Ascending aorta (tissue), 2 donors: ENCODE results near the gene EIF5. TPM values are rescaled to one million over a fixed set of nuclear protein-coding genes. Genes with fewer than 3 reads are reported as not detected.

ENCODE experiments used
- DNase-seq, 2 donors: peaks; one replicate each; pipeline ENCODE4 v3.0.0-alpha.2; 2019; ENCODE audit warnings: low spot score in 2 of 2
- H3K27ac ChIP-seq, 2 donors: fragments of 200-600 bp; sonication (generic); one replicate each; pipeline ENCODE4 v1.5.1; 2016 to 2017; ENCODE audit warnings: mild to moderate bottlenecking in 1 of 2
- H3K27me3 ChIP-seq: fragments of 200-600 bp; sonication (generic); one replicate; pipeline ENCODE4 v1.5.1; 2017
- H3K36me3 ChIP-seq, 2 donors: fragments of 200-600 bp; sonication (generic); one replicate each; pipeline ENCODE4 v1.5.1; 2016
- H3K4me1 ChIP-seq, 2 donors: fragments of 200-600 bp; sonication (generic); one replicate each; pipeline ENCODE4 v1.5.1; 2016 to 2017; ENCODE audit warnings: mild to moderate bottlenecking in 1 of 2
- H3K4me3 ChIP-seq, 2 donors: fragments of 200-600 bp; sonication (generic); one replicate each; pipeline ENCODE4 v1.5.1; 2016 to 2017; ENCODE audit warnings: mild to moderate bottlenecking in 1 of 2
- H3K9me3 ChIP-seq, 2 donors: fragments of 200-600 bp; sonication (generic); one replicate each; pipeline ENCODE4 v1.5.1; 2016
- intact Hi-C: fragments of 100-400 bp; cut with DNase I; formaldehyde crosslinking; loops from one replicate; pipeline ENCODE4 v1.15.1; 2023
- total RNA-seq: library from RNA; depleted of rRNA; stranded (reverse); fragments of >200 nt; gene quantifications from one replicate; pipeline ENCODE4 v1.1.0, GENCODE V29; 2016
- TF ChIP-seq, protein P1 (sequence below), 3 experiments: fragments of 200-600 bp in 2 of 3; fragments of 450-650 bp in 1 of 3; sonication (generic) in 2 of 3; IDR thresholded peaks; one replicate each; pipeline ENCODE4 v1.5.1; 2016 to 2019; ENCODE audit warnings: antibody characterized with exemption in 3 of 3, mild to moderate bottlenecking in 1 of 3, moderate library complexity in 1 of 3

EIF5 gene
- total RNA-seq, 1 donor from 2014 or later: 85.5 TPM

DNA sequence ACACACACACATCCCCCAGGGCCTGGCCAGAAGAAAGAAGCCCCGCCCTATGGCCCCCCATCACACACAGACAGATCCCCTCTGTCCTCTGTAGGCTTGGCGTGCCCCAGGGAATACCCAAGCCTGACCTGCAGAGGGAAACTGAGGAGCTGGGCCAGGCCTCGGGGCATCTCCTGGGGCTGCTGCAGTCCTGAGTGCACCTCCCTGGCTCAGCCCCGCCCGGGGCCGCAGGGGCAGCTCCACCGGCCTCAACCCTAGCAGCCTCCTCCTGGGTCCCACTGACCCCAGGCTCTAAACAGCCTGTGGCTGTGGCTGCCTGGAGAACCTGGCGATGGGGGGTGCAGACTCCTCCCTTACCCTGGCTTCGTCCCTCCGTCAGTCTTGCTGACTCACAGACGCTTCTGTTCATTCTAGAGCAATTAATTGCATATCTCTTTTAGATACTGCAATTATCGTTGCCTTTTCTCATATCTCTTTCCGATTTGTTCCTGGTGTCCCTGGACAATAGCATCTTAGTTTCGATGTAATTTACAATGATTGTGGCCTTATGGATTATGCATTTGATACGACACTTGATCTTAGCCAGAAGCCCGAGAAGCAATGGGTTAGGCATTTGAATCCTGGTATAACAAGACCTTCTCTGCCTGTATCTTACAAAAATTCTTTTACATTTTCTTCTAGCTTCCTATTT lies 45.8 kb upstream of the EIF5 start:
- TF ChIP-seq, protein P1, sequence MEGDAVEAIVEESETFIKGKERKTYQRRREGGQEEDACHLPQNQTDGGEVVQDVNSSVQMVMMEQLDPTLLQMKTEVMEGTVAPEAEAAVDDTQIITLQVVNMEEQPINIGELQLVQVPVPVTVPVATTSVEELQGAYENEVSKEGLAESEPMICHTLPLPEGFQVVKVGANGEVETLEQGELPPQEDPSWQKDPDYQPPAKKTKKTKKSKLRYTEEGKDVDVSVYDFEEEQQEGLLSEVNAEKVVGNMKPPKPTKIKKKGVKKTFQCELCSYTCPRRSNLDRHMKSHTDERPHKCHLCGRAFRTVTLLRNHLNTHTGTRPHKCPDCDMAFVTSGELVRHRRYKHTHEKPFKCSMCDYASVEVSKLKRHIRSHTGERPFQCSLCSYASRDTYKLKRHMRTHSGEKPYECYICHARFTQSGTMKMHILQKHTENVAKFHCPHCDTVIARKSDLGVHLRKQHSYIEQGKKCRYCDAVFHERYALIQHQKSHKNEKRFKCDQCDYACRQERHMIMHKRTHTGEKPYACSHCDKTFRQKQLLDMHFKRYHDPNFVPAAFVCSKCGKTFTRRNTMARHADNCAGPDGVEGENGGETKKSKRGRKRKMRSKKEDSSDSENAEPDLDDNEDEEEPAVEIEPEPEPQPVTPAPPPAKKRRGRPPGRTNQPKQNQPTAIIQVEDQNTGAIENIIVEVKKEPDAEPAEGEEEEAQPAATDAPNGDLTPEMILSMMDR (IDR thresholded peaks at IDR 0.05): no peak
- intact Hi-C loops: no loop called here
- Histone ChIP-seq H3K4me1 (no peaks in the 10 kb centered on the region), H3K9me3 (no peaks in the 10 kb centered on the region), H3K27me3 (no peaks in the 10 kb centered on the region), H3K4me3 (no peak overlapping the region), H3K27ac (no peak overlapping the region), H3K36me3 (no peaks in the 10 kb centered on the region)
- no peak for DNase-seq

DNA sequence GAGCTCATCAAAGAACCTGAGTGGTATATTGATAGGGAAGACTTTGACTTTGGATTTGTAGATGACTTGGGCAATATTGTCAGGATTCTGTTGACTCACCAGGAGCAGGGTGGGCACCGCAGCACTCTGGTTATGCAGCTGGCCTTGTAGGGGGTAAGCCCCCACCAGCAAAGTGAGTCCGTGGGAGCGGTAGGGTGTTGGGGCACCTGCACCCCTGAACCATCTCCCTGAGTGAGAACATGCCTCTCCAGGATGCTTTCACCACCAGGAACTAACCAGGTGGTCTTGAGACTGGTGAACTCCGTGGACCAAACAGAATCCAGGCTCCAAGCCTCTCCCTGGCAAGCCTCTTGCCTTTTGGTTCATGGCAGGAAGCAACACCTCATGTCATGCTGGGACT lies 44.0 kb upstream of the EIF5 start:
- no peak for DNase-seq
- intact Hi-C loops: no loop called here

DNA sequence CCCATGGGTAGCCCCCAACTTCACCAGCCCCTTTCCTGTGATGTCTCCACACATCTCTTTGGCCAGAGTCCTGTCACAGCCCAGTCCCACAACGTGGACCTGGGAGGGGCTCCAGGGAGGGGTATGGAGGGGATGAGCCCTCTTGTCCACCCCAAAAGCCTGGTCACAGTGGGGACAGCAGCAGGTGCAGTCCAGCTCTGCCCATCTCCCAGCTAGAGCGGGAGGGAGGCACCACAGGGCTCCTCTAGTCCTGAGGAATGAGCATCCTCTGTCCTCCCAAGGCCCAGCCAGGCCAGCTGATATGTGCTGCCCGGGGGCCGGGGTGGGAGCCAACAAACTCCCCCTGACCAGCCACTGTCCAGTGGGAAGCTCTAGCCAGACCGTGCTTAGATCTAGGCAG lies 43.5 kb upstream of the EIF5 start:
- Histone ChIP-seq H3K4me1 (no peaks in the 10 kb centered on the region), H3K27ac (no peak overlapping the region), H3K36me3 (no peaks in the 10 kb centered on the region), H3K4me3 (no peak overlapping the region), H3K9me3 (no peaks in the 10 kb centered on the region), H3K27me3 (no peaks in the 10 kb centered on the region)
- DNase-seq: no peak
- intact Hi-C loops: no loop called here
- TF ChIP-seq, protein P1 (IDR thresholded peaks at IDR 0.05): no peak

More for the DNA sequence above, 44.0 kb upstream of the EIF5 start:
- Histone ChIP-seq H3K27ac (no peak overlapping the region), H3K27me3 (no peaks in the 10 kb centered on the region), H3K4me3 (no peak overlapping the region), H3K4me1 (no peaks in the 10 kb centered on the region), H3K36me3 (no peaks in the 10 kb centered on the region), H3K9me3 (no peaks in the 10 kb centered on the region)
- TF ChIP-seq, protein P1 (IDR thresholded peaks at IDR 0.05): no peak

DNA sequence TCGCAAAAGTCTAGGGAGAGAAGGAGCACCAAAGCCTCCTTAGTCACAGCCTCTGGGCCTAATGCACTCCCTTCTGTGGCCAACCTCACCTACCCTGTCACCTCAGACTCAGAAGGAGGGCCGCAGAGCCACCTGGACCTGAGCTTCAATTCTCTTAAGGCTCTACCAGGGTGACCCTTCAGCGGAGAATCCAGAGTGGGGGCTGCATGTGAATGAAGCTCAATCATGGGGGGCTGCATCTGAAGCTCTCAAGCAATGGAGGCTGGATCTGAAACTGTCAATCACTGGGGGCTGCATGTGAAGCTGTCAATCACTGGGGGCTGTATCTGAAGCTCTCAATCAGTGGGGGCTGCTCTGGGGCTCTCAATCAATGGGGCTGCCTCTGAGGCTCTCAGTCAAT lies 43.1 kb upstream of the EIF5 start:
- TF ChIP-seq, protein P1 (IDR thresholded peaks at IDR 0.05): no peak
- no peak for DNase-seq
- Histone ChIP-seq H3K27ac (no peak overlapping the region), H3K27me3 (no peaks in the 10 kb centered on the region), H3K36me3 (no peaks in the 10 kb centered on the region), H3K4me3 (no peak overlapping the region), H3K9me3 (no peaks in the 10 kb centered on the region), H3K4me1 (no peaks in the 10 kb centered on the region)
- intact Hi-C loops: no loop called here

DNA sequence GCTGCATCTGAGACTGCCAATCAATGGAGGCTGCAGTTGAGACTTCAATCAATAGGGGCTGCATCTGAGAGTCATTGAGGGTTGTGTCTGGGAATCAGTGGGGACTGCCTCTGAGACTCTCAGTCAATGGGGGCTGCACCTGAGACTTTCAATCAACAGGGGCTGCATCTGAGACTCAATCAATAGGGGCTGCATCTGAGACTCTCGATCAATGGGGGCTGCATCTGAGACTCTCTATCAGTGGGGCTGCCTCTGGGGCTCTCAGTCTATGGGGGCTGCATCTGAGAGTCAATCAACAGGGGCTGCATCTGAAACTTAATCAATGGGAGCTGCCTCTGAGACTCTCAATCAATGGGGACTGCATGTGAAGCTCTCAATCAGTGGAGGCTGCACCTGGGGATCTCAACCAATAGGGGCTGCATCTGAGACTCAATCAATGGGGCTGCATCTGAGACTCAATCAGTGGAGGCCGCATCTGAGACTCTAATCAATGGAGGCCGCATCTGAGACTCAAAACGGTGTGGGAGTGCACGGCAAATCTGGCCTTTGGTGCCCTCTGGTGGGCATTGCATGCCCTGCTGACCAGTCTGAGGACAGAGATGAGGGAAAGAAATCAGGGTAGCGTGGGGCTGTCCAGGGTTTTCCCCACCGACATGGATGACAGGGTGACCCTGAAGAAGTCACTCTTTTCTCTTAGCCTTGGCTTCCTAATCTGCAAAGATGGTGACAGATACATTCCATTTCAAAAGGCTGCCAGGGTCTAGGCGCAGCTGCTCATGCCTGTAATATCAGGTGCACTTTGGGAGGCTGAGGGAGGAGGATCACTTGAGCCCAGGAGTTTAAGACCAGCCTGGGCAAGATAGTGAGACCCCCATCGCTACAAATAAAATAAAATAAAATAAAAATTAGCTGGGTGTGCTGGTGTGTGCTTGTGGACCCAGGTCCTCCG lies 41.3 kb upstream of the EIF5 start:
- TF ChIP-seq, protein P1 (IDR thresholded peaks at IDR 0.05): peak; percentile 86 to 91 (median 88)
- Histone ChIP-seq H3K27me3 (no peaks in the 10 kb centered on the region), H3K4me3 (no peak overlapping the region), H3K9me3 (no peaks in the 10 kb centered on the region), H3K27ac (no peak overlapping the region), H3K4me1 (no peaks in the 10 kb centered on the region), H3K36me3 (no peaks in the 10 kb centered on the region)
- DNase-seq: peak in 1 of 2 donors; percentile 85
- intact Hi-C loops: loop anchor here (1.0 kb wide), 2 partner anchors 187 to 217 kb away; no protein-coding TSS in a partner anchor
